ENCODE data around the gene PPIL6.

DNA sequence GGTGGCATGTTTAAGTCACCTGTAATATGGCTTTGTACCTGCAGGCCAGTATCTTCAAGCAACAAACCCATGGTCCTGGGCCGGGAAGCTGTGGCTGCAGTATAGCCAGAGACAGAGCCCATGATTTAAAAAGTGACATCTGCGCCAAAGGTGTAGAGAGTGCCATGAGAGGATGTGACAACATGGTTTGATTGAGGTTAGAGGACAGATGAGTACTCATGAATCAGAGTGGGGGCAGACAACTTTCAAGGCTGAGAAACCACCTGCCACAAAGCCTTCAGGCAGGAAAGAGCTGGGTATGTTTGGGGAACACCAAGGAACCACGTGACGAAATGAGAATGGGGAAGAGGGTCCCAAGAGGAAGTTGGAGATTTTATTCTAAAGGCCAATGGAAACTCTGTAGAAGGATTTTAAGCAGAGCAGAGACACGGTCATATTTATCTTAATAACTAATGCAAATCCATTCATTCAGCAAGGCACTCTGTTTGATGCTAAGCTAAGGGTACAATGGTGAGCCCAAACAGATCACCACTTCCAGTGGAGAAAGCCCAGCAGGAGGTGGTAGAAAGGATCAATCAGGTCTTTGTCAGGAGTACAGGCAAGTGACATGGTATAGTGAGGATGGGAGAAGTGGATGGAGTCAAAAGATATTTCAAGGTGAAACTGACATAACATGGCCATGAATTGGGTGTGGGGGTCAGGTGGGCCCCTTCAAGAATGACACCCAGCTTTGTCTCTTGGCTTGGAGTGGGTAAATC is 18.5 kb upstream of the PPIL6 start:
- TF ChIP-seq, protein P1, sequence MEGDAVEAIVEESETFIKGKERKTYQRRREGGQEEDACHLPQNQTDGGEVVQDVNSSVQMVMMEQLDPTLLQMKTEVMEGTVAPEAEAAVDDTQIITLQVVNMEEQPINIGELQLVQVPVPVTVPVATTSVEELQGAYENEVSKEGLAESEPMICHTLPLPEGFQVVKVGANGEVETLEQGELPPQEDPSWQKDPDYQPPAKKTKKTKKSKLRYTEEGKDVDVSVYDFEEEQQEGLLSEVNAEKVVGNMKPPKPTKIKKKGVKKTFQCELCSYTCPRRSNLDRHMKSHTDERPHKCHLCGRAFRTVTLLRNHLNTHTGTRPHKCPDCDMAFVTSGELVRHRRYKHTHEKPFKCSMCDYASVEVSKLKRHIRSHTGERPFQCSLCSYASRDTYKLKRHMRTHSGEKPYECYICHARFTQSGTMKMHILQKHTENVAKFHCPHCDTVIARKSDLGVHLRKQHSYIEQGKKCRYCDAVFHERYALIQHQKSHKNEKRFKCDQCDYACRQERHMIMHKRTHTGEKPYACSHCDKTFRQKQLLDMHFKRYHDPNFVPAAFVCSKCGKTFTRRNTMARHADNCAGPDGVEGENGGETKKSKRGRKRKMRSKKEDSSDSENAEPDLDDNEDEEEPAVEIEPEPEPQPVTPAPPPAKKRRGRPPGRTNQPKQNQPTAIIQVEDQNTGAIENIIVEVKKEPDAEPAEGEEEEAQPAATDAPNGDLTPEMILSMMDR (IDR thresholded peaks at IDR 0.05; ENCODE audit: low read depth, low read length, poor library complexity, severe bottlenecking), result no peak
- no peak for TF ChIP-seq EZH2phosphoT487 (IDR thresholded peaks at IDR 0.05; ENCODE audit: borderline replicate concordance, low read length)

All from DOHH2 (cell line).